ENCODE data around the gene IDI2. TPM values are rescaled to one million over a fixed set of nuclear protein-coding genes. Genes with fewer than 3 reads are reported as not detected.

Gene IDI2
- total and polyA plus RNA-seq, 2 of the 13 experiments (the other 11 are each of a cell fraction or from before 2014, with no cell fraction given), result not detected

DNA sequence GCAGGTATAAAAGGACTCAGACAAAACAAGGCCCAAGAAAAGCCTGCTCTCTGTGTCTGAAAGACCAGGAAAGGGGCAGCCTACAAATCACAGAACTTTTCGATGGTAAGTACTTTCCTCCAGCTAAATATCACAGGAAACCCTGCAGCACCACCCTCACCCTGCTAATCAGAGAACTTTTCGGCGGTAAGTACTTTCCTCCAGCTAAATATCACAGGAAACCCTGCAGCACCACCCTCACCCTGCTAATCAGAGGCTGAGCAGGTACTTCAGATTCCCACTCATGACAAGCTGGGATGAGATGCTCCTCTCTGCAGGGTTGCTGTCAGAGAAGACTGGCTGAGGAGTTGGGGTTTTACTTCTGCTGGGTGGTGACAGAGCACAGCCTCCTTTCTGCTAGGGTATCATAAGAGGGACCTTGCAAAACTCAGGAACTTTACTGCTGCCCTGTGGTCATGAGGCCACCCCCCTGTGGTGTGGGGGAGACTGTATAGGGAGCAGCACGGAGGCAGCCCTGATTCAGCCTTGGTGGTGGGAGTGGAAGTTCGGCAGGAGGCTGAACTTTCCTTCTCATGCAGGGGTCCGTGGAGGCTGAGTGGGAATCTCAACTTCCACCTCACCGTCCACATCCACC is 37.7 kb upstream of the IDI2 start:
- Histone ChIP-seq H3K27ac (ENCODE audit: extremely low read length, insufficient read depth, low read length) (no peak overlapping the region), H3K79me2 (ENCODE audit: insufficient read depth, low read length) (peaks cover 34% of the 10 kb centered on the region), H4K20me1 (ENCODE audit: insufficient read depth, low read length) (no peaks in the 10 kb centered on the region), H3K36me3 (replicated peaks in 1 of 2; ENCODE audit: control insufficient read depth in 1 of 2, insufficient read depth in 2 of 2, low read length in 2 of 2) (peaks cover 0 to 7% of the 10 kb centered on the region in 2 experiments; a peak in 2 of 5 replicates), H3K4me3 (replicated peaks in 1 of 3; ENCODE audit: insufficient read depth in 1 of 3, low read depth in 2 of 3, low read length in 3 of 3) (no peak overlapping the region), H3K9ac (ENCODE audit: insufficient read depth, low read depth, low read length) (no peak overlapping the region), H3K9me3 (ENCODE audit: low read length) (no peaks in the 10 kb centered on the region), H3K4me2 (ENCODE audit: low read depth, low read length) (no peak overlapping the region), H3K4me1 (ENCODE audit: insufficient read depth, low read length) (peaks cover 10% of the 10 kb centered on the region), H2AFZ (ENCODE audit: low read length) (no peak overlapping the region), H3K27me3 (ENCODE audit: control insufficient read depth in 1 of 2, insufficient read depth in 2 of 2, low read length in 2 of 2) (no peaks in the 10 kb centered on the region)
- ChIA-PET CTCF (ENCODE audit: low intra/inter-chr PET ratio, low total read pairs) (no interaction called here), POLR2A (no interaction called here)
- DNase-seq (ENCODE audit: low spot score) (no peak), ATAC-seq (no peak), FAIRE-seq (no peak)
- in situ Hi-C loops (cut with HindIII; ENCODE audit: extremely low pct_ligation_motif_present, low pct_unique_long_range_greater_than_20kb) (no loop called here), intact Hi-C loops (cut with micrococcal nuclease; ENCODE audit: unreplicated experiment) (no loop called here)
- 98% methylated on average over 7 of the region's 7 CpGs for WGBS (ENCODE audit: low lambda C conversion rate)
- BruUV-seq (replicated peaks), result no TSS peak
- TF ChIP-seq TGIF2 (CRISPR knock-in tag; IDR thresholded peaks at IDR 0.05), result no peak
- TF ChIP-seq ZKSCAN5 (CRISPR knock-in tag; IDR thresholded peaks at IDR 0.05), result no peak
- no peak for TF ChIP-seq SATB2 (CRISPR knock-in tag; IDR thresholded peaks at IDR 0.05)
- no peak for TF ChIP-seq MYC (CRISPR knock-in tag; IDR thresholded peaks at IDR 0.05; ENCODE audit: borderline replicate concordance)
- no peak for TF ChIP-seq ZNF205 (CRISPR knock-in tag; IDR thresholded peaks at IDR 0.05)
- TF ChIP-seq, protein P1, sequence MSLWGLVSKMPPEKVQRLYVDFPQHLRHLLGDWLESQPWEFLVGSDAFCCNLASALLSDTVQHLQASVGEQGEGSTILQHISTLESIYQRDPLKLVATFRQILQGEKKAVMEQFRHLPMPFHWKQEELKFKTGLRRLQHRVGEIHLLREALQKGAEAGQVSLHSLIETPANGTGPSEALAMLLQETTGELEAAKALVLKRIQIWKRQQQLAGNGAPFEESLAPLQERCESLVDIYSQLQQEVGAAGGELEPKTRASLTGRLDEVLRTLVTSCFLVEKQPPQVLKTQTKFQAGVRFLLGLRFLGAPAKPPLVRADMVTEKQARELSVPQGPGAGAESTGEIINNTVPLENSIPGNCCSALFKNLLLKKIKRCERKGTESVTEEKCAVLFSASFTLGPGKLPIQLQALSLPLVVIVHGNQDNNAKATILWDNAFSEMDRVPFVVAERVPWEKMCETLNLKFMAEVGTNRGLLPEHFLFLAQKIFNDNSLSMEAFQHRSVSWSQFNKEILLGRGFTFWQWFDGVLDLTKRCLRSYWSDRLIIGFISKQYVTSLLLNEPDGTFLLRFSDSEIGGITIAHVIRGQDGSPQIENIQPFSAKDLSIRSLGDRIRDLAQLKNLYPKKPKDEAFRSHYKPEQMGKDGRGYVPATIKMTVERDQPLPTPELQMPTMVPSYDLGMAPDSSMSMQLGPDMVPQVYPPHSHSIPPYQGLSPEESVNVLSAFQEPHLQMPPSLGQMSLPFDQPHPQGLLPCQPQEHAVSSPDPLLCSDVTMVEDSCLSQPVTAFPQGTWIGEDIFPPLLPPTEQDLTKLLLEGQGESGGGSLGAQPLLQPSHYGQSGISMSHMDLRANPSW (CRISPR knock-in tag; IDR thresholded peaks at IDR 0.05; ENCODE audit: borderline replicate concordance), result no peak
- TF ChIP-seq ZNF512B (CRISPR knock-in tag; IDR thresholded peaks at IDR 0.05; ENCODE audit: borderline replicate concordance), result no peak
- no peak for TF ChIP-seq ZBTB10 (CRISPR knock-in tag; IDR thresholded peaks at IDR 0.05; ENCODE audit: borderline replicate concordance)
- TF ChIP-seq ZBTB1 (CRISPR knock-in tag; IDR thresholded peaks at IDR 0.05; ENCODE audit: borderline replicate concordance), result no peak
- no peak for TF ChIP-seq ZNF18 (CRISPR knock-in tag; IDR thresholded peaks at IDR 0.05; ENCODE audit: insufficient replicate concordance)
- no peak for TF ChIP-seq ZNF101 (CRISPR knock-in tag; IDR thresholded peaks at IDR 0.05; ENCODE audit: borderline replicate concordance, low read depth)
- TF ChIP-seq ZNF597 (CRISPR knock-in tag; IDR thresholded peaks at IDR 0.05), result no peak
- TF ChIP-seq ZNF605 (CRISPR knock-in tag; IDR thresholded peaks at IDR 0.05), result no peak
